Tongue (tissue), 2 donors: ENCODE data around the gene MAMSTR. TPM values are rescaled to one million over a fixed set of nuclear protein-coding genes. Genes with fewer than 3 reads are reported as not detected.
"Not testable (repeated sequence)": the region's sequence is repeated elsewhere in the genome, so short reads cannot be mapped to it uniquely, and the experiment has no call there.

ENCODE experiments used
- DNase-seq: peaks from one replicate; pipeline ENCODE4 v3.0.0-alpha.2; 2015
- total RNA-seq: library from RNA; depleted of rRNA; stranded (reverse); fragments of >200 nt; gene quantifications from one replicate; pipeline ENCODE4 v1.2.3, GENCODE V29; 2014

Gene MAMSTR
- total RNA-seq, 1 donor from 2014 or later = 4.3 TPM

DNA sequence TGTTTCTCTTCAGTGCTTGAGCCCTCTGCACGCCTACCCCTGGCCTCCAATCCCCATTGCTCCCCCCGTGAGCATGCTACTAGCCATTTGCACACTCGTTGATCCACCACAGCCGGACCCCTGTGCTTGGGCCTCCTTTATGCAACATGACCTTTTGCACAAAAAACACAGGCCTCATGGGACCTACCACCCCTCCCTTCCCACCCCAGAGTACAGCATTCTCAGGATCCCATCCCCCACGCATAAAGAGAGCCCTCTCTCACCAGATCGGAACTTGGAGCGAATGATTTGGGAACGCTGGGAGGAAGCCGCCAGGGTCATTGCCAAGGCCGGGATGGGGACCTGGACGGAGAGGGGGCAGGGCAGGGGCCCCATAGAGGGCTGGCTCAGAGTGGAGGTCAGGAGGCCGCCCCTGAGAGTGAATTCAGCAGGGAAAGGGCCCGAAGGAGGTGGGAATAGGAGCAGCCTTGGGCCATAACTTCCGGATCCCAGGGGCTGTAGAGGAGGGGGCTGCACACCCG, 754 bp downstream of the MAMSTR start:
- DNase-seq = no peak

- DNase-seq = not testable (repeated sequence)
Observed at GRCh38 chr19:48718106-48718505, 1.4 kb downstream of the MAMSTR start.

DNA sequence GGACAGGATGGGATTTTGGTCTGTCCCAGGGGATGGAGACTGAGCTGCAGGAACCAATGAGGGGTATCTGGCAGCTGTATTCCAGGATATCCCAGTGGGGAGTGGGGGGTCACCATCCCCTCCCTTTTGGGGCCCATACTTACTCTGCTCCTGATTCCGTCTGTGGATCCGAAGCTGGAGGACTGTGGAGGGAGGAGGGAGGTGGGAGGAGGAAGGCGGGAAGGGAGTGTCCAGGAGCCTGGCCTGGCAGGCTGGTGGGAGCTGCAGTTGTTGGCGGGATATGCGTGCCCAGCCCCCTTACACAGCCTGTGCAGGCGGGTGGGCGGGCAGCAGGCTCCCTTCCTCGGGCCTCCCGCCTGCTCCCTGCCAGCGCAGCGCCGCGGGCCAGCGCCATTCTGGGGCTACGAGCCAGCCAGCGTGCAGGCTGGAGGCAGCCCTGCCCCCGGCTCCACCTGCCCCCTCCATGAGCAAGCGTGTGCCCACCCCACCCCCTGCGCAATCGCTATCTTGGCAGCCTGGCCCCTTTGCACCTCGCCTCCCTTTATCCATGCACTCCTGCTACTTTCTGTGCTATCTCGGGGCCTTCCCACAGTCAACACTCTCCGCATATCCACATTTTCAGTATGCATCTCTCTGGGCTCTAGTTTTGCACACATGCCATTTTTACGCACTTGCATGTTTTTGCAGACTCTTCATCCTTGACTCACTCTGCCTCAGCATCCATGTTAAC, 2.8 kb downstream of the MAMSTR start:
- DNase-seq = peak; percentile 96

- no peak for DNase-seq
Observed at GRCh38 chr19:48715681-48716171, 3.8 kb downstream of the MAMSTR start.

GRCh38 chr19:48714759-48715675, 4.5 kb downstream of the MAMSTR start:
- DNase-seq = no peak

- DNase-seq = peak; percentile 100
Observed at GRCh38 chr19:48713864-48714755, 5.4 kb downstream of the MAMSTR start.

- DNase-seq = no peak
Observed at GRCh38 chr19:48713041-48713863, 6.3 kb downstream of the MAMSTR start.

- DNase-seq = peak; percentile 9
Observed at GRCh38 chr19:48711106-48711662, 8.3 kb downstream of the MAMSTR start.

DNA sequence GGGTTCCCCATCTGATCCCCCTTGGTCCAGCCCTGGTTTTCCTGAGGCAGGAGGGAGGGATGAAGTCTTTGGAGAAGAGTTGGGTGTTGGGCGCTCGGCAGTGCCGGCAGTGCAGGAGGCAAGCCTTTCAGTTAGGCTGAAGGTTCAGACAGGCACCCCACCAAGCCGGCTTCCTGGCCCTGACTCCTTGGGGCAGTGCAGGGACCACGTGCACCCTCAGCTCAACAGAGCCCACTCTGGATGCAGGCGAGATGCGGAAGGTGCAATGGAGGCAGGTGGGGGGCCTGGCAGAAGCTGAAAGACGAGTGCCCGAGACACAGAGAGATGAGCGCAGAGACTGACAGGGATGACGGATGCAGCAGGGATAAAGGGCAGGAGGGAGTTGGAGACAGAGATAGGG, 11.1 kb downstream of the MAMSTR start:
- DNase-seq = no peak

DNA sequence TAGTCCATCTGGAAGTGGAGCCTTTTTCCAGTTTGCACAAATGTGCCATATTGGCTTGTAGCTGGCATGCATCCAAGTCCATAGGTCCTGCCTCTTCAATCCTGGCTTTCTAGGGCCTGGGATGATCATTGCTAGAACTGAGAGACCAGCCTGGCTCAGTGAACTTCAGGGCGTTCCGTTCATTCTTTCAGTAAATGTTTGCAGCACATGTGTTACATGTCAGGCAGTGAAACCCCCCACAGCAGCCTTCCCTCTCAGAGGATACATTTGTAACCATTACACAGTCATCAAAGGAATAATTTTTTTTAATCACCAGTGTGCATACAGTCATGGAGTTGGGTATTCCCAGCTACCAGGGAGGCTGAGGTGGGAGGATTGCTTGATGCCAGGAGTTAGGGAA, 14.1 kb downstream of the MAMSTR start:
- DNase-seq = no peak

GRCh38 chr19:48703316-48703715, 16.2 kb downstream of the MAMSTR start:
- DNase-seq = no peak

DNA sequence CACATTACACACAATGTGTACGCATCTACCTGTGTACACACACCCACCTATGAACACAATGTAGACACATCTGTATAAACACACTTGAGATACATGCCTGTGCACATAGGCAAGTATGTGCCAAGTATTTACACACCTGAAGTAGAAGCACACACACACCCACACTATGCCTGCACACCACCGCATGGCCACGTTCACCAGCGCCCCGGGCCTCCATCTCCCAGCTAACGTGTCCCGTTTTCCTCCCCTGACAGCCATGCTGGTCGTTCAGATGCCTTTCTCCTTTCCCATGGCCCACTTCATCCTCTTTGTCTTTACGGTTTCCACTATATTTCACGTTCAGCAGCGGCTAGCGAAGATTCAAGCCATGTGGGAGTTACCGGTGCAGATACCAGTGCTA, 16.8 kb downstream of the MAMSTR start:
- DNase-seq = no peak

DNA sequence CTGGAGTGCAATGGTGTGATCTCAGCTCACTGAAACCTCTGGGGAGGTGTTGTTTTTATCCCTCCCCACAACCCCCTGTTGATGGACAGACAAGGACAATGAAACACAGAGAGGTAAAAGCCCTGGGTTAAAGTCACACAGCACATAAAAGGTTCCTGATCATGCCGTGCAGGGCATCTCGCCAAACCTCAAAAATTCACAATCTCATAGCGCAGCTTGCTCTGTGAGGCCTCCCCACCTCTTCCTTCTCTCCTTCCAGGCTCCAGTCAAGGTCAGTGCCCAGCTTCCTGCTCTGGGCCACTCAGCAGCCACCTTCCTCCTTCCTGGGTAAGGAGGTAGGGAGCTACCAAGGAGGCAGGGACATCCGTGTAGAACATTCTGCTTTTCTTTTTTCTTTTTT, 21.5 kb downstream of the MAMSTR start:
- no peak for DNase-seq

GRCh38 chr19:48696353-48697010, 23.0 kb downstream of the MAMSTR start:
- no peak for DNase-seq

DNA sequence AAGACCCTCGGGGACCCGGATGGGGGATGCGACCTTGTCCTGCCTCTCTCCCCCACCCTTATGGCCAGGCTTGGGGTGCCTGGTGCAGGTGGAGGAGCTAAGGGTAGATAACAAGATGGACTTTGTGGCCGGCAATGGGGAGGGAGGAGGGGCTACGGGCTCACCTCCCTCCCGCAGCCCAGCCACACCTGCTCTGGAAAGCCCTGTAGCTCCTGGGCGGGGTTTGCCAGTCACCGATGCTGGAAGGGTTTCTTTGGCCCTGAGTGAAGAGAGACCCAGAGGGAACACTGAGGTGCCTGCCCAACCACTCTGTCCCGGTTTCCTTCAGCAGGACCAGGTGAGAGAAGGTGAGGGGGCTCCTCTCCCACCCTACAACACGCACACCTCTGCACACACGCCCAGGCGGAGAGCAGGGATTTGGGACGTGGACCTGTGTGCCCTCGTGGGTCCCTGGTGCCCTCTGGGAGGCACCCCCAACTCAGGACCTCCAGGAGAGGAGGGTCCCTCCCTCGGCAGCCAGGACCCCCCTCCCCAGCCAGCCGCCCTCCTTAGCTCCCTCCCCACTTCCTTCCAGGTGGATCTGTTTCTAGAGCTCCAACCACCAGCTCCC, 23.7 kb downstream of the MAMSTR start, which contains the start of gene FUT2:
FUT2 (plus strand) TSS at position 229 of the 610 bp plus-strand sequence. CDS start 6,986 bp downstream, outside the sequence.
- DNase-seq = no peak

DNA sequence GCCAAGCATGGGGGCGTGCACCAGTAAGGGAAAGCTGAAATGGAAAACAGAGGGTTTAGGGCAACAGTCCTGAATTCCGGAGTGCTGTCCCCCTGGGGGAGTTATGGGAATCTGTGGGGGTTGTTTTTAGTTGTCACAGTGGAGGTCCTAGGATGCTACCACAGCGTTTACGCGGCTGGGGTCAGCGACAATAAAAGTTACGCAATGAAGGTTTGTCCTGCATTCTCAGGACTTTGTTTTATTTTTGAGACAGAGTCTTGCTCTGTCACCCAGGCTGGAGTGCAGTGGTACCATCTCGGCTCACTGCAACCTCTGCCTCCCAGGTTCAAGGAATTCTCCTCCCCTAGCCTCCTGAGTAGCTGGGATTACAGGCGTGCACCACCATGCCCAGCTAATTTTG, 25.9 kb downstream of the MAMSTR start:
- DNase-seq = not testable (repeated sequence)

DNA sequence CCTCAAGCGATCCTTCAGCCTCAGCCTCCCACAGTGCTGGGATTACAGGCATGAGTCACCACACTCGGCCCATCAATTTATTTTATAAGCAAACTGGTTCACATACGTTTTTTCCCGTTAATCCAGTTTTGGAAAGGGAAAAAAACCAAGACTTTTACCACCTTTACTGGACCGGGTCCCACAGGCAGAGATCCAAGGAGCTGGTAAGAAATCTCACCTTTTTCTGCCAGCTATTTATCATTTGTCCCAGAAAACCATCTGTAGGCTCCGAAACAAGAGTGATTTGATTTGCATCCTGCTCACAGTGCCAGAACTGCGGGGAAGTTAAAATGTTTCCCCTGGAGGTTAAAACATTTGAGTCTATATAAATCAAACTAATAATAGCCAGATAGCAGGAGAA, 30.1 kb downstream of the MAMSTR start:
- DNase-seq = no peak

DNA sequence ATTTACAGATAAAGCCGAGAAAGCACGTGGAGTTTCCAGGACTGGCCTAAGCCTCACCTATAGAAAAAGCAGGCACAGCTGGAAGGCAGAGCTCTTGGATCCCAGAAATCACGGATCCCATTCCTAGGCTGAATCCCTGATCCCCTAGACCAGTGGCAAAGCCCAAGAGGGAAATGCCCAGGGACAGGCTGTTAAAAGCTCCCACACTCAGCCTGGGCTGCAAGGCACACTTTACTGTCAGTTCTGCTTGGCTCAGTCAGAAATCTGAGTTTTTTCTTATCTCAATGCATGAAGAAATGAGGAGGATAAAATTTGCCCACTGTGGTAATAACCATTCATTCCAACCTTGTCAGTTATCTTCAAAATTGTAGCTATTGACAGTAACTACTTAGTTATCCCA, 31.7 kb downstream of the MAMSTR start:
- DNase-seq = no peak

DNA sequence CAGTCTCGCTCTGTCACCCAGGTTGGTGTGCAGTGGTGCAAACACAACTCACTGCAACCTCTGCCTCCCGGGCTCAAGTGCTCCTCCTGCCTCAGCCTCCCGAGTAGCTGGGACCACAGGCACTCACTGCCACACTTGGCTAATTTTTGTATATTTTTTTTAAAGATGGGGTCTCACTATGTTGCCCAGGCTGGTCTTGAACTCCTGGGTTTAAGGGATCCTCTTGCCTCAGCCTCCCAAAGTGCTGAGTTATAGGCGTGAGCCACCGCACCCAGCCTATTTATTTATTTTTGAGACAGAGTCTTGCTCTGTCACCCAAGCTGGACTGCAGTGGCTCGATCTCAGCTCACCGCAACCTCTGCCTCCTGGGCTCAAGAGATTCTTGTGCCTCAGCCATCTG, 32.9 kb downstream of the MAMSTR start:
- not testable (repeated sequence) for DNase-seq

- DNase-seq = no peak
Observed at GRCh38 chr19:48686088-48686487, 33.4 kb downstream of the MAMSTR start.
